ENCODE measurements around the gene HGD. TPM values are rescaled to one million over a fixed set of nuclear protein-coding genes. Genes with fewer than 3 reads are reported as not detected.

Gene HGD
- polyA plus RNA-seq, 3 donors = 0.29 to 0.38 TPM; not detected in 1

GRCh38 chr3:120681018-120681417 lies 1.0 kb downstream of the HGD start:
- H3K4me1 ChIP-seq (ENCODE audit: control insufficient read depth in 1 of 2, insufficient read depth in 2 of 2, low read length in 2 of 2) = peaks cover 15 to 17% of the 10 kb centered on the region in 2 donors
- Mint-ChIP-seq H3K27me3 (ENCODE audit: low read depth in 3 of 3) (peaks cover 0 to 3% (median 0%) of the 10 kb centered on the region in 3 donors), H3K4me1 (peaks cover 19% of the 10 kb centered on the region), H3K4me3 (no peak overlapping the region), H3K27ac (no peak overlapping the region), H3K36me3 (peaks cover 0 to 2% of the 10 kb centered on the region in 2 donors), H3K9me3 (peaks cover 0 to 3% (median 0%) of the 10 kb centered on the region in 7 donors)
- no CpG with 5 or more reads among the region's 2 CpGs for WGBS (ENCODE audit: insufficient coverage)
- H3K9ac ChIP-seq (ENCODE audit: insufficient read depth, low read length, poor library complexity, severe bottlenecking) = no peak overlapping the region
- no peaks in the 10 kb centered on the region for H3K27me3 ChIP-seq (ENCODE audit: control insufficient read depth in 2 of 2, insufficient read depth in 2 of 2, low read length in 2 of 2)
- H3K4me2 ChIP-seq (replicated peaks; ENCODE audit: extremely low read depth, low read length, poor library complexity, severe bottlenecking) = no peak overlapping the region
- intact Hi-C loops (cut with micrococcal nuclease) = no loop called here
- no peaks in the 10 kb centered on the region for H3K36me3 ChIP-seq (replicated peaks in 1 of 2; ENCODE audit: control insufficient read depth in 1 of 2, insufficient read depth in 2 of 2, low read length in 2 of 2)
- H3K4me3 ChIP-seq (replicated peaks in 1 of 3; ENCODE audit: low read depth in 2 of 3, low read length in 3 of 3) = no peak overlapping the region
- H2AFZ ChIP-seq (ENCODE audit: insufficient read depth, low read depth, low read length, poor library complexity, severe bottlenecking) = no peak overlapping the region
- no peak for TF ChIP-seq CTCF (IDR thresholded peaks at IDR 0.05)
- no peak overlapping the region for H3K27ac ChIP-seq (ENCODE audit: low read depth in 1 of 2, low read length in 2 of 2)
- no peaks in the 10 kb centered on the region for H4K20me1 ChIP-seq (ENCODE audit: insufficient read depth, low read length)
- H3K79me2 ChIP-seq (ENCODE audit: insufficient read depth, low read length) = no peaks in the 10 kb centered on the region
- H3K9me3 ChIP-seq (replicated peaks in 1 of 2; ENCODE audit: control insufficient read depth in 1 of 2, insufficient read depth in 1 of 2, low read length in 2 of 2) = no peaks in the 10 kb centered on the region
- DNase-seq = no peak

GRCh38 chr3:120680193-120680894 lies 1.7 kb downstream of the HGD start:
- no peak overlapping the region for H3K9ac ChIP-seq (ENCODE audit: insufficient read depth, low read length, poor library complexity, severe bottlenecking)
- peaks cover 15 to 17% of the 10 kb centered on the region in 2 donors for H3K4me1 ChIP-seq (ENCODE audit: control insufficient read depth in 1 of 2, insufficient read depth in 2 of 2, low read length in 2 of 2)
- intact Hi-C loops (cut with micrococcal nuclease) = no loop called here
- DNase-seq = no peak
- no peaks in the 10 kb centered on the region for H3K27me3 ChIP-seq (ENCODE audit: control insufficient read depth in 2 of 2, insufficient read depth in 2 of 2, low read length in 2 of 2)
- Mint-ChIP-seq H3K4me1 (peaks cover 19% of the 10 kb centered on the region), H3K4me3 (no peak overlapping the region), H3K9me3 (peaks cover 0 to 3% (median 0%) of the 10 kb centered on the region in 7 donors), H3K36me3 (no peaks in the 10 kb centered on the region), H3K27me3 (ENCODE audit: low read depth in 3 of 3) (peaks cover 0 to 3% (median 0%) of the 10 kb centered on the region in 3 donors), H3K27ac (no peak overlapping the region)
- H2AFZ ChIP-seq (ENCODE audit: insufficient read depth, low read depth, low read length, poor library complexity, severe bottlenecking) = no peak overlapping the region
- H4K20me1 ChIP-seq (ENCODE audit: insufficient read depth, low read length) = no peaks in the 10 kb centered on the region
- no peak overlapping the region for H3K27ac ChIP-seq (ENCODE audit: low read depth in 1 of 2, low read length in 2 of 2)
- no peaks in the 10 kb centered on the region for H3K36me3 ChIP-seq (replicated peaks in 1 of 2; ENCODE audit: control insufficient read depth in 1 of 2, insufficient read depth in 2 of 2, low read length in 2 of 2)
- no peak for TF ChIP-seq CTCF (IDR thresholded peaks at IDR 0.05)
- WGBS (ENCODE audit: insufficient coverage) = 100% methylated on average over 1 of the region's 3 CpGs
- H3K79me2 ChIP-seq (ENCODE audit: insufficient read depth, low read length) = no peaks in the 10 kb centered on the region
- H3K9me3 ChIP-seq (replicated peaks in 1 of 2; ENCODE audit: control insufficient read depth in 1 of 2, insufficient read depth in 1 of 2, low read length in 2 of 2) = no peaks in the 10 kb centered on the region
- H3K4me3 ChIP-seq (replicated peaks in 1 of 3; ENCODE audit: low read depth in 2 of 3, low read length in 3 of 3) = no peak overlapping the region
- no peak overlapping the region for H3K4me2 ChIP-seq (replicated peaks; ENCODE audit: extremely low read depth, low read length, poor library complexity, severe bottlenecking)

Data from CD14-positive monocyte (primary cell).